ENCODE measurements around the gene EN1. TPM values are rescaled to one million over a fixed set of nuclear protein-coding genes. Genes with fewer than 3 reads are reported as not detected.

The EN1 gene
- total RNA-seq, 1 experiment from 2014 or later: not detected

- intact Hi-C loops (cut with micrococcal nuclease; ENCODE audit: unreplicated experiment): no loop called here
- CTCF ChIA-PET: no interaction called here
Observed at GRCh38 chr2:118794546-118794945, 52.9 kb downstream of the EN1 start.

More at GRCh38 chr2:118794546-118794945, 52.9 kb downstream of the EN1 start:
- H3K27me3 ChIP-seq (ENCODE audit: insufficient read depth, low read depth): peaks cover 67% of the 10 kb centered on the region
- POLR2A ChIA-PET (ENCODE audit: unreplicated experiment): no interaction called here
- TF ChIP-seq, protein P1, sequence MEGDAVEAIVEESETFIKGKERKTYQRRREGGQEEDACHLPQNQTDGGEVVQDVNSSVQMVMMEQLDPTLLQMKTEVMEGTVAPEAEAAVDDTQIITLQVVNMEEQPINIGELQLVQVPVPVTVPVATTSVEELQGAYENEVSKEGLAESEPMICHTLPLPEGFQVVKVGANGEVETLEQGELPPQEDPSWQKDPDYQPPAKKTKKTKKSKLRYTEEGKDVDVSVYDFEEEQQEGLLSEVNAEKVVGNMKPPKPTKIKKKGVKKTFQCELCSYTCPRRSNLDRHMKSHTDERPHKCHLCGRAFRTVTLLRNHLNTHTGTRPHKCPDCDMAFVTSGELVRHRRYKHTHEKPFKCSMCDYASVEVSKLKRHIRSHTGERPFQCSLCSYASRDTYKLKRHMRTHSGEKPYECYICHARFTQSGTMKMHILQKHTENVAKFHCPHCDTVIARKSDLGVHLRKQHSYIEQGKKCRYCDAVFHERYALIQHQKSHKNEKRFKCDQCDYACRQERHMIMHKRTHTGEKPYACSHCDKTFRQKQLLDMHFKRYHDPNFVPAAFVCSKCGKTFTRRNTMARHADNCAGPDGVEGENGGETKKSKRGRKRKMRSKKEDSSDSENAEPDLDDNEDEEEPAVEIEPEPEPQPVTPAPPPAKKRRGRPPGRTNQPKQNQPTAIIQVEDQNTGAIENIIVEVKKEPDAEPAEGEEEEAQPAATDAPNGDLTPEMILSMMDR (conservative IDR thresholded peaks at IDR 0.05): no peak
- TF ChIP-seq EZH2 (IDR thresholded peaks at IDR 0.05; ENCODE audit: low read depth): no peak
- DNase-seq: no peak
- no peaks in the 10 kb centered on the region for H3K79me2 ChIP-seq (ENCODE audit: low read depth)
- no peaks in the 10 kb centered on the region for H3K9me2 ChIP-seq (ENCODE audit: insufficient read depth)
- no peaks in the 10 kb centered on the region for H4K20me1 ChIP-seq (ENCODE audit: insufficient read depth)
- H3K9me3 ChIP-seq (ENCODE audit: insufficient read depth, low read depth): no peaks in the 10 kb centered on the region
- H3K4me2 ChIP-seq: no peak overlapping the region
- BruUV-seq (replicated peaks): no TSS peak
- H3K27ac ChIP-seq: no peak overlapping the region
- no peak overlapping the region for H3K4me3 ChIP-seq
- H3F3A ChIP-seq (ENCODE audit: insufficient read depth, low read depth): no peaks in the 10 kb centered on the region
- no peak overlapping the region for H2AFZ ChIP-seq
- H3K4me1 ChIP-seq (replicated peaks; ENCODE audit: insufficient read depth): no peaks in the 10 kb centered on the region
- no peaks in the 10 kb centered on the region for H3K36me3 ChIP-seq (ENCODE audit: low read depth)

Other genes with a start within 250 kb of the EN1 start
- not detected in 2 replicates for gene MARCO, start 94.5 kb upstream of the EN1 start, total RNA-seq (2021)

All from PC-9 (cell line).